Neural cell (in vitro differentiated cells): ENCODE data around the gene ESR2. TPM values are rescaled to one million over a fixed set of nuclear protein-coding genes. Genes with fewer than 3 reads are reported as not detected.

Experiments
- H2AFZ ChIP-seq: fragments of 200-600, 300-800 bp; sonication (generic), shearing (Covaris generic); 2 replicates; pipeline ENCODE4 v1.6.0; 2014; ENCODE audit warnings: low read depth, mild to moderate bottlenecking, antibody characterized with exemption, low read length, moderate library complexity
- H3F3A ChIP-seq: fragments of 200-600 bp; shearing (Covaris generic); 2 replicates; pipeline ENCODE4 v1.6.1; 2016; ENCODE audit warnings: mild to moderate bottlenecking, moderate library complexity, mixed read lengths, antibody characterized with exemption, low read length; ENCODE audit not compliant: insufficient read depth, poor library complexity, severe bottlenecking
- H3K27ac ChIP-seq: fragments of 200-600, 300-800 bp; sonication (generic), shearing (Covaris generic); 2 replicates; pipeline ENCODE4 v1.5.1; 2014; ENCODE audit warnings: mild to moderate bottlenecking, low read length, moderate library complexity
- H3K27me3 ChIP-seq: fragments of 300-800, 200-600 bp; sonication (generic), shearing (Covaris generic); 2 replicates; pipeline ENCODE4 v1.6.0; 2014; ENCODE audit warnings: mild to moderate bottlenecking, low read depth, low read length, moderate library complexity; ENCODE audit not compliant: insufficient read depth
- H3K36me3 ChIP-seq: fragments of 300-800, 200-600 bp; sonication (generic), shearing (Covaris generic); 2 replicates; pipeline ENCODE4 v1.5.1; 2014; ENCODE audit warnings: mild to moderate bottlenecking, antibody characterized with exemption, low read length, moderate library complexity; ENCODE audit not compliant: insufficient read depth
- H3K4me2 ChIP-seq: fragments of 300-800, 200-600 bp; sonication (generic), shearing (Covaris generic); 2 replicates; pipeline ENCODE4 v1.6.0; 2014; ENCODE audit warnings: mild to moderate bottlenecking, low read length
- H3K4me3 ChIP-seq: fragments of 300-800, 200-600 bp; sonication (generic), shearing (Covaris generic); 2 replicates; pipeline ENCODE4 v1.5.1; 2014; ENCODE audit warnings: mild to moderate bottlenecking, low read length, moderate library complexity
- H3K79me2 ChIP-seq: fragments of 200-600 bp; shearing (Covaris generic); replicated peaks from 2 replicates; pipeline ENCODE4 v1.6.0; 2014; ENCODE audit warnings: mild to moderate bottlenecking, low read length, moderate library complexity; ENCODE audit not compliant: insufficient read depth
- H3K9ac ChIP-seq: fragments of 300-800, 200-600 bp; sonication (generic), shearing (Covaris generic); 2 replicates; pipeline ENCODE4 v1.6.1; 2016; ENCODE audit warnings: mild to moderate bottlenecking, low read length, mixed read lengths
- H3K9me2 ChIP-seq: fragments of 200-600 bp; shearing (Covaris generic); 2 replicates; pipeline ENCODE4 v1.6.1; 2016; ENCODE audit warnings: mild to moderate bottlenecking, low read length, mixed read lengths; ENCODE audit not compliant: insufficient read depth
- H3K9me3 ChIP-seq: fragments of 200-600, 300-800 bp; sonication (generic), shearing (Covaris generic); 2 replicates; pipeline ENCODE4 v1.6.1; 2016; ENCODE audit warnings: mild to moderate bottlenecking, mixed run types, low read length, moderate library complexity, mixed read lengths
- H4K20me1 ChIP-seq: fragments of 200-600 bp; shearing (Covaris generic); 2 replicates; pipeline ENCODE4 v1.6.1; 2016; ENCODE audit warnings: mild to moderate bottlenecking, mixed run types; ENCODE audit not compliant: insufficient read depth
- CTCF ChIP-seq: fragments of 450-650 bp; IDR thresholded peaks from 2 replicates; pipeline ENCODE4 v1.5.1; 2014; ENCODE audit warnings: antibody characterized with exemption, mild to moderate bottlenecking, moderate library complexity; ENCODE audit not compliant: poor library complexity, severe bottlenecking
- EP300 ChIP-seq: fragments of 450-650 bp; conservative IDR thresholded peaks from 2 replicates; pipeline ENCODE4 v1.6.1; 2014; ENCODE audit warnings: antibody characterized with exemption, mild to moderate bottlenecking, moderate library complexity; ENCODE audit not compliant: poor library complexity, severe bottlenecking
- EZH2 ChIP-seq: fragments of 200-600, 300-800 bp; shearing (Covaris generic), sonication (generic); IDR thresholded peaks from 2 replicates; pipeline ENCODE4 v1.6.1; 2014; ENCODE audit warnings: antibody characterized with exemption, low read length, borderline replicate concordance, mild to moderate bottlenecking; ENCODE audit not compliant: insufficient read depth, poor library complexity, severe bottlenecking
- MXI1 ChIP-seq: fragments of 450-650 bp; conservative IDR thresholded peaks from 2 replicates; pipeline ENCODE4 v1.6.1; 2014; ENCODE audit warnings: antibody characterized with exemption, mild to moderate bottlenecking; ENCODE audit not compliant: poor library complexity, severe bottlenecking
- POLR2AphosphoS5 ChIP-seq: IDR thresholded peaks from 2 replicates; pipeline ENCODE4 v1.6.1; 2012
- RAD21 ChIP-seq: fragments of 450-650 bp; conservative IDR thresholded peaks from 2 replicates; pipeline ENCODE4 v1.6.1; 2014; ENCODE audit warnings: antibody characterized with exemption, mild to moderate bottlenecking, moderate library complexity
- REST ChIP-seq: IDR thresholded peaks from 2 replicates; pipeline ENCODE4 v1.6.1; 2012; ENCODE audit warnings: borderline replicate concordance
- SMC3 ChIP-seq: fragments of 450-650 bp; conservative IDR thresholded peaks from 2 replicates; pipeline ENCODE4 v1.6.1; 2014; ENCODE audit warnings: antibody characterized with exemption, mild to moderate bottlenecking, moderate library complexity; ENCODE audit not compliant: poor library complexity
- TAF1 ChIP-seq: IDR thresholded peaks from 2 replicates; pipeline ENCODE4 v1.6.1; 2012; ENCODE audit warnings: low read depth
- polyA plus RNA-seq: library from polyadenylated mRNA; depleted of rRNA; stranded (reverse); fragments of >200 nt; gene quantifications from 2 replicates; pipeline ENCODE4 v1.2.3, GENCODE V29; 2014

The ESR2 gene
- polyA plus RNA-seq, 1 donor from 2014 or later, result 0.35 TPM

- Histone ChIP-seq H3K9ac (no peak overlapping the region), H2AFZ (no peak overlapping the region), H3K4me2 (no peak overlapping the region), H3K27me3 (no peaks in the 10 kb centered on the region), H3K36me3 (no peaks in the 10 kb centered on the region), H3K9me3 (no peaks in the 10 kb centered on the region), H3K79me2 (no peaks in the 10 kb centered on the region), H3K9me2 (no peaks in the 10 kb centered on the region), H4K20me1 (no peaks in the 10 kb centered on the region), H3K4me3 (no peak overlapping the region), H3K27ac (no peak overlapping the region), H3F3A (no peaks in the 10 kb centered on the region)
- TF ChIP-seq POLR2AphosphoS5, result no peak
- no peak for TF ChIP-seq RAD21
- no peak for TF ChIP-seq TAF1
- TF ChIP-seq MXI1, result no peak
- no peak for TF ChIP-seq CTCF
- TF ChIP-seq EZH2, result no peak
- no peak for TF ChIP-seq EP300
- TF ChIP-seq SMC3, result no peak
- TF ChIP-seq REST, result no peak
Measured at GRCh38 chr14:64062381-64063115, 231.6 kb downstream of the ESR2 start.

GRCh38 chr14:64061706-64062105, 232.5 kb downstream of the ESR2 start:
- Histone ChIP-seq H4K20me1 (no peaks in the 10 kb centered on the region), H3K9me3 (no peaks in the 10 kb centered on the region), H3K4me3 (no peak overlapping the region), H2AFZ (no peak overlapping the region), H3K9ac (no peak overlapping the region), H3K9me2 (no peaks in the 10 kb centered on the region), H3K27ac (no peak overlapping the region), H3K27me3 (no peaks in the 10 kb centered on the region), H3K36me3 (no peaks in the 10 kb centered on the region), H3F3A (no peaks in the 10 kb centered on the region), H3K79me2 (no peaks in the 10 kb centered on the region), H3K4me2 (no peak overlapping the region)
- TF ChIP-seq RAD21, result no peak

- H3K4me3 ChIP-seq, result no peak overlapping the region
- no peaks in the 10 kb centered on the region for H3K79me2 ChIP-seq
- H3K9me3 ChIP-seq, result no peaks in the 10 kb centered on the region
- H4K20me1 ChIP-seq, result no peaks in the 10 kb centered on the region
- H3K9me2 ChIP-seq, result no peaks in the 10 kb centered on the region
- H3F3A ChIP-seq, result no peaks in the 10 kb centered on the region
- no peaks in the 10 kb centered on the region for H3K27me3 ChIP-seq
- no peak overlapping the region for H3K4me2 ChIP-seq
- H3K27ac ChIP-seq, result no peak overlapping the region
- no peaks in the 10 kb centered on the region for H3K36me3 ChIP-seq
- no peak overlapping the region for H2AFZ ChIP-seq
- TF ChIP-seq EP300, result no peak
- TF ChIP-seq REST, result no peak
- TF ChIP-seq EZH2, result no peak
- no peak for TF ChIP-seq POLR2AphosphoS5
- no peak for TF ChIP-seq TAF1
- TF ChIP-seq CTCF, result no peak
- no peak for TF ChIP-seq SMC3
- TF ChIP-seq MXI1, result no peak
- TF ChIP-seq RAD21, result no peak
- no peak overlapping the region for H3K9ac ChIP-seq
Measured at GRCh38 chr14:64061115-64061514, 233.1 kb downstream of the ESR2 start.
